Cardiac fibroblast (primary cell): ENCODE data around the gene PTGER2.

Source experiments
- DNase-seq, 2 donors: peaks; one replicate each; pipeline versions ENCODE4 v3.0.0 to v3.0.0-alpha.2; 2010; ENCODE audit warnings: low read depth in 2 of 2
- H3K4me3 ChIP-seq, 2 donors: replicated peaks in 1 of 2; 1 replicate in 1 of 2; 2 replicates in 1 of 2; pipeline ENCODE4 v1.5.1; 2011; ENCODE audit warnings: low read depth in 2 of 2, low read length in 2 of 2, mild to moderate bottlenecking in 2 of 2, moderate library complexity in 1 of 2
- CTCF ChIP-seq: IDR thresholded peaks from one replicate; pipeline ENCODE4 v1.5.1; 2011; ENCODE audit warnings: low read depth, mild to moderate bottlenecking, low read length, inconsistent platforms

The PTGER2 gene

GRCh38 chr14:52304248-52304904 is 9.7 kb upstream of the PTGER2 start:
- no peak for DNase-seq
- TF ChIP-seq CTCF, result no peak
- no peak overlapping the region for H3K4me3 ChIP-seq

- TF ChIP-seq CTCF, result no peak
- DNase-seq, result no peak
- H3K4me3 ChIP-seq, result no peak overlapping the region
These were observed 9.1 kb upstream of the PTGER2 start for GRCh38 chr14:52305014-52305413.

- no peak for DNase-seq
- no peak overlapping the region for H3K4me3 ChIP-seq
- no peak for TF ChIP-seq CTCF
These were observed 6.7 kb upstream of the PTGER2 start for GRCh38 chr14:52307376-52307775.

- peak in 1 of 2 donors; percentile 22 for DNase-seq
- H3K4me3 ChIP-seq, result no peak overlapping the region
- TF ChIP-seq CTCF, result no peak
These were observed 6.2 kb upstream of the PTGER2 start for GRCh38 chr14:52307905-52308304.

- no peak for TF ChIP-seq CTCF
- H3K4me3 ChIP-seq, result no peak overlapping the region
- DNase-seq, result no peak
These were observed 3.6 kb upstream of the PTGER2 start for GRCh38 chr14:52310541-52310940.

- H3K4me3 ChIP-seq, result no peak overlapping the region
- DNase-seq, result peak in 1 of 2 donors; percentile 56
- TF ChIP-seq CTCF, result no peak
These were observed 1.2 kb upstream of the PTGER2 start for GRCh38 chr14:52312931-52313355.

- H3K4me3 ChIP-seq, result peak overlapping the region; percentile 70 to 73
- DNase-seq, result no peak
- no peak for TF ChIP-seq CTCF
These were observed 650 bp upstream of the PTGER2 start for GRCh38 chr14:52313462-52313861.
